Left hindlimb (tissue), 1 donor: ENCODE data around the gene RAB7A.
"Not testable (repeated sequence)": the region's sequence is repeated elsewhere in the genome, so short reads cannot be mapped to it uniquely, and the experiment has no call there.

Experiments
- DNase-seq: peaks from one replicate; pipeline ENCODE4 v3.0.0-alpha.2; 2018

Gene RAB7A

DNA sequence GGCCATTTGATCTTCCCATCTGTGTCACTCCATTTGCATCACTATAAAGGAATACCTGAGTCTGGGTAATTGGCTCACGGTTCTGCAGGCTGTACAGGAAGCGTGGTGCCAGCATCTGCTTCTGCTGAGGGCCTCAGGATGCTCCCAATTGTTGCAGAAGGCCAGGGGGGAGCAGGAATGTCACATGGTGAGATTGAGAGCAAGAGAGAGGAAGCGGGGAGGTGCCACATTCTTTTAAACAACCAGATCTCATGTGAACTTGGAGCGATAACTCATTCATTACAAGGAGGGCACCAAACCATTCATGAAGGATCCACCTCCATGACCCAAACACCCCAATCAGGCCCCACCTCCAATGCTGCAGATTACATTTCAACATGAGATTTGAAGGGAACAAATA is 13.1 kb upstream of the RAB7A start:
- no peak for DNase-seq

DNA sequence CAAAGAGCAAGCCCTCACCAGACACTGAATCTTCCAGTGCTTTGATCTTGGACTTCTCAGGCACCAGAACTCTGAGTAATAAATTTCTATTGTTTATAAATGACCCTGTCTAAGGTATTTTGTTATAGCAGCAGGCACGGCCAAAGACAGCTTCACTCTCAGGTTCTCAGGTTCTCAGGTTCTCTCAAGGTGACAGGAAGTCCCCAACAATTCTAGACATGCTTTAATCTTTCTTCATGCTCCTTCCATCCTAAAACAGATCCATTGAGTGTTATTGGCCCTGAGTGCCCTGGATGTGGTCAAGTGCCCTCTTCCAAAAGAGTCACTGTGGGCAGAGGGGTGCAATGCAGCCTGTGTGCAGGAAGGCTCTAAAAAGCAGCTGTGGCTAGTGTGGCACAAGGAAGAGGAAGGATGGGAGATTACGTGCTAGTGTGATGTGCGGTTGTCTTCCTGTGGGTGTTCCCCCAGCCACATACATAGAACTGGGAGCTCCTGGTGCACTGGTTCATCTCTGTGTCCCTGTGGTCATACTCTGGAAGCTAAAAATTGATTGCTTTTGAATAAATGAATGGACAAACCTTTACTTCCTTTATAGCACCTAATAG is 11.0 kb upstream of the RAB7A start:
- DNase-seq = no peak

DNA sequence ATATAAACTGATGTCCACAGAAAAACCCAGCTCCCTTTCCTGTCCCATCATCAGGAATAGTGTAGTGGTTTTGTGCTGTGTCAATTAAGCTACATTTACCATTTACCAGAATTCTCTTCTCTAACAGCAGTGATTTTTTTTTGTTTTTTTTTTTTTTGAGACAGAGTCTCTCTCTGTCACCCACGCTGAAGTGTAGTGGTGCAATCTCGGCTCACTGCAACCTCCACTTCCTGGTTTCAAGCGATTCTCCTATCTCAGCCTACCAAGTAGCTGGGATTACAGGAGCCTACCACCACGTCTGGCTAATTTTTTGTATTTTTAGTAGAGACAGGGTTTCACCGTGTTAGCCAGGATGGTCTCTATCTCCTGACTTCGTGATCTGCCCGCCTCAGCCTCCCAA is 7.1 kb upstream of the RAB7A start:
- not testable (repeated sequence) for DNase-seq

DNA sequence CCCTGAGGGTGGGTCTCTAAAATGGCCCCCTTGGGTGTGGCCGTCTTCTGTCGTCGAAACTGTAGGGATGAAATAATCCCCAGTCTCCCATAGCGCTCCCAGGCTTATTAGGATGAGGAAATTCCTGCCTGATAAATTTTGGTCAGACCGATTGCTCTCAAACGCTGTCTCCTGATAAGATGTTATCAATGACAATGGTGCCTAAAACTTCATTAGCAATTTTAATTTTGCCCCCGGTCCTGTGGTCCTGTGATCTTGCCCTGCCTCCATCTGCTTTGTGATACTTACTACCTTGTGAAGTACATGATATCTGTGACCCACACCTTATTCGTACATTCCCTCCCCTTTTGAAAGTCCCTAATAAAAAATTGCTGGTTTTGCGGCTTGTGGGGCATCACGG is 5.1 kb upstream of the RAB7A start:
- no peak for DNase-seq

DNA sequence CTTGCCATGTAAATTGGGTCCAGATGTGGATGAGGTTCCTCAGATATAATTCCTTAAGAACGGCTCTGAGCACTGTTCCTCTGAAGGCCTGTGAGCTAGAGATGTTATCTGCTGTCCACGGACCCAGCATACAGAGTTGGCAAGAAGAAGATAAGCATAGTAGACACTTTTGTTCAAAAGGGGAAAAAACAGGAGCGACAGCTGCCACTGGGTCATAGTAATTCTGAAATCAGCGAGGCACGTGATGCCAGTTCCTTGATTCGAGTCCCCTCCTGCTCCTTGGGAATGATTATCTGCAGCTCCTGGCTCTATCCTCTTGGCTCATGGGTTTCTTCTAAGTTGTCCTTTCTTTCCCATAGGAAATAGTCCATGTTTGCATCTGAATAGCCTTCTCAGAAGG is 2.5 kb upstream of the RAB7A start:
- no peak for DNase-seq

DNA sequence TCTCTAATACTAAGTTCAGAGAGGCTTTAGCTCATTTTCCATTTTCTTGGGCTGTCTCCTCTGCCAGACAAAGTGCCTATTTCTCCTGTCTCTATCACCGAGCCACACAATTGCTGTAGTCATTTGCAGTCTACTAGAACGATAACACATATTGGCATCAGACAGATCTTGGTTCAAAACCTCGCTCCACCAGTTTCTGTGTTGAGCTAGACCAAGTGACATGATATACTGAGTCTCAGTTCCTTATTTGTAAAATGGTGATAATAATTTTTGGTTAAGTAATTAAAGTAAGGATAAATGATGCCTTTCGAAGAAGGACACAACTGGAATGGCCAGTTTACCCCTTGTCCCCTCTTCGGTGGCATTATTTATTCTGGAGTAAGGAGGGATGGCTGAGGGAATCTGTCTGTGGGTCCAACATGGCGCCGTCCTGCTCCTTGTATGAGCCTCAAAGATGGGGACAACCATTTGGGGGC is 398 bp upstream of the RAB7A start:
- DNase-seq = no peak

DNA sequence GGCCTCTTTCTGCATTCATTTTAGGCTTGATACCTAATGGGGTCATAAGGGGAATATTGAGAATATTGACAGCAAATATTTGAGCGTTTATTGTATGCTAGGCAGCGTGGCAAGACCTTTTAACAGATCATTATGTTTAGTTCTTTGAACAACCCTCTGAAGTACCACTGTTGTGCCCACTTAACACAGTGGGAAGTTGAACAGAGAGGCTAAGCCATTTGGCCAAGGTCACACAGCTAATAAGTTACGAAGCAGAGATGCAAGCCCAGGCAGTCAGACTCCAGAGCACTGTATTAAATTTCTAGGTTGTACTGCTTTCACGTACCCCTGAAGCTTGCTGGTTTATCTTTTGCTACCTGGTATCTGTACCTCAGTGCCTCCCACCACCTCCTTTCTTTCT is 1.1 kb downstream of the RAB7A start:
- DNase-seq = no peak

DNA sequence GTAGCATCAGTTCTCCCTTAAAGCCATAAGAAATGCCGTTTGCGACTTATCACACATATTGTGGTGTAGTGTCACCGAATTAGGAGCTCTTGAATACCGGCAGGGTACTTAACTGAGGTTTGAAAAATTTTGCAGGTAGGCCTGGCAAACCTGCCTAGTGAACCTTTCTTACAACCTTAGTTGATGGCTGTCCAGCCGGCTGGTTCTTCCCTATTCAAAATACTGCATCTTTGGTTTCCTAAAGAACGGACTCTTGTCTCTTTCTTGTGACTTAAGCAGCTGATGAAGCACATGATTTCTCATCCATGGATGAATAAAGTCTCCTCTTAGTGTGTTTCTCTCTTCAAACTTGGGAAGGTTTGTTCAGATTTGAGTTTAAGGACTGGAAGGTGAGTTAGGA is 1.5 kb downstream of the RAB7A start:
- no peak for DNase-seq

DNA sequence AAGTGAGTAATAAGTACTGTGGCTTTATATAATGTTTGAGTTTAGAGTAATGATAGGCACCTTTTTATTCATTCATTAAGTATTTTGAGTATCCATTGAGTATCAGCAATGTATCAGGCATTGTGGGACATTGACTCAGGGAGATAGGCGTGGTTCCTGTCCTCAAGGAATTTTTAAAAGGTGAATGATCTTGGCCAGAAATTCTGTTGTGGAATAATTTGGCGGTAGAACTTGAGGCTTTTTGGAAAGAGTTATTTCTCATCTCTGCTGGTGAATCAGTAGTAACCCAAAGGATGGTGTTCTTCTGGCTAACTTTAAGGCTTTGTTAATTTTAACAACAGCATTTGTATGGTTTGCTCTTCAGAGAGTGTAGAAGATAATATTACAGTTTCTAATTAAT is 2.0 kb downstream of the RAB7A start:
- DNase-seq = no peak

DNA sequence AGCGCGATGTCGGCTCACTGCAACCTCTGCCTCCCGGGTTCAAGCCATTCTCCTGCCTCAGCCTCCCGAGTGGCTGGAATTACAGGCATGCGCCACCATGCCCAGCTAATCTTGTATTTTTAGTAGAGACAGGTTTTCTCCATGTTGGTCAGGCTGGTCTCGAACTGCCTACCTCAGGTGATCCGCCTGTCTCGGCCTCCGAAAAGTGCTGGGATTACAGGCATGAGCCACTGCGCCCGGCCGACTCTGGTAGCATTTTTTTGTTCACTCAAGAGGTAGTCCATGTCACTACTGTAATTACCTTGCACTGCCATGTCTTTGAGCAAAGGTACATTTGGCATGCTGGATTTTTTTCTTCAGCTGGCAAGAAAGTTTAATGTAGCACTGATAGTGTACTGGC is 2.5 kb downstream of the RAB7A start:
- not testable (repeated sequence) for DNase-seq

DNA sequence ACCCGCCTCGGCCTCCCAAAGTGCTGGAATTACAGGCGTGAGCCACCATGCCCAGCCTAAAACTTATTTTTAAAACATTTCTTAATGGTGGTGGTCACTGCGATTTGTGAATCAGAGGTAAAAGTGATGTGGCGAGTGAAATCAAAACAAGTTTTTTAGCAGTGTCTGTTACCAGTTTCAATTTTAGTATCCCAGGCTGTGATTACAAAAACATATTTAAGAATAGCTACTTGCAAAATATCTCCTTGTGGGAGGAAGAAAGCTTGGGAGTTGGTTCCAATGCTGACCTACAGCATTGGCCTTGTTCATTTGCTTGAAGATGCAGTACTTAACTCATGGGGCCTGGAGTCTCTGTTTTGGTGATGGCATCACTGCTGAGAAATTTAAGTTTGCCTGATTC is 4.5 kb downstream of the RAB7A start:
- no peak for DNase-seq

DNA sequence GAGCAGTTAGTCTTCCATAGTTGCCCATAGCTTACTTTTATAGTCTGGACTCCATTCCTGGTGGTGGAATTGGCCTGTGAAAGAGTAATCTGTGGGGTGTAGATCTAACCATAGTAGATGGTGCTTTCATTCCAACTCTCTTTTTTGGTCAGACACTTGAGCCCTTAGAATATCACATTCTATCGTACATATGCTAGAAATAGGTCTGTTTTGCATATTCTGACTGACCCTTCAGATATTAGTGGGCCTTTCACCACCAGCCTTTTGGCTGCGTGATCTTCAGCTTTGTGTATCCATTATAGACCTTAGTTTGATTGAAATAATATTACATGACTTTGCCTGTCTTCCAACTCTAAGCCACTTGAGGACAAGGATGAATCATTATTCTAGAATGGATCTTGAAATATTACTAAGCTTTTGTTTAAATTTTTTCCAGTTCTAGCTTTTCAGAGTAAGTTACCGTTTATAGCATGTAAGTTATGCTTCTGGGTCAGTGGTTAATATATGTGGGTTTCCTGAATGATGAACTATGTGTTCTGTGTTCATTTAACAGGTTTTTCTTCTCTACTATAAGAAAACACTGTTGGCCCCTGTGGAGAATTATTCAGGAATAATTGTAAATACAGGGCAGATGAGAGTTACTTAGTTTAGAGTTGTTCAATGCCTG is 8.7 kb downstream of the RAB7A start:
- DNase-seq = no peak

DNA sequence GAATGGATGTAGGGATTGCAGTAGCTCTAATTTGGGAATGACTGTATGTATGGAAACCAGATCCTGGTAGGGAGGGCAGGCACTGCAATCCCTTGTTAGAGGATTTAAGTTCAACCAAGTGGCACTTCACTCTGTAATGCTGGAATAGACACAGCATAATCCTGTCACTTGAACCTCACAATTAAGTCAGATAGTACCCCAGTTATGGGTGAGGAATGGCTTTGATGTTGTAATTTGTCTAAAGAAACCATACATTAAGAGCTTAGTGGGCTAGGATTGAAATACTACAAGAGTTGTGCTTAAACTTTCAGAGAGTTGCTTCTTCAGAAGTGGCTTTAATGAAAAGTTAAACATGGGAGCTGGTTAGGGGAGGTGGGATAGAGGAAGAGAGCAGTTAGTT is 9.3 kb downstream of the RAB7A start:
- DNase-seq = no peak

DNA sequence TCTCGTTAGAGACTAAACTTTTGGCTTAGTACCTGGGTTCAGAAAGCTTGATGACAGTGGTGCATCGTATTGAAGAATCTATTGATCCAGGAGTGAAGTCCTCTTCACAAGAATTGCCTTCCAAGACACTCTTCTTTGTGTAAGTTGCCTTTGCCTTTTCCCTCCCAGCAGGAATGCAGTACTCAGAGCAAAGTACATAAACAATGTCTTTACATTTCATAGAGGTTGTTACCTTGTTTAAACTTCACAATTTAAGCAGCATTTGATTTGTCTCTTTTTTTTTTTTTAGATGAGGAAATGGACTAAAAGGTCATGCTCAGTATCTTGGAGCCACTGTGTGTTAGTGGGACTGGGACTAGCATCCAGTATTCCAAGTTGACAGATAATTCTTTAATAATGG is 9.9 kb downstream of the RAB7A start:
- no peak for DNase-seq

DNA sequence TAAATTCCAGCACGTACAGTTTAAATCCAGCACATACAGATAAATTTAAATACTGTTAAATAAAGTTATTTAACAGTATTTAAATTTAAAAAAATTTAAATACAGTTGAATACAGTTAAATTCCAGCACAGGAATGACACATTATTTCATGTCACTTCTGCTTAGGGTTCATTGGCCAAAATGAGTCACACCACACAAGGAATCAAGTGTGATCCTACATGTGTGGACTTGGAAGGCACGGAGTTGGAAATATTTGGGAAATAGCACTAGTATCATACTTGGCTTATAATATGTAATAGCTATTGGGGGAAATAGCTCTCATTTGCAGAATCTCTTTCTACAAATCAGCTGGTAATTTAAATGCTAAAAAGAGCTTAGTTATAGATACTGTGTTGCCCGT is 10.6 kb downstream of the RAB7A start:
- no peak for DNase-seq

DNA sequence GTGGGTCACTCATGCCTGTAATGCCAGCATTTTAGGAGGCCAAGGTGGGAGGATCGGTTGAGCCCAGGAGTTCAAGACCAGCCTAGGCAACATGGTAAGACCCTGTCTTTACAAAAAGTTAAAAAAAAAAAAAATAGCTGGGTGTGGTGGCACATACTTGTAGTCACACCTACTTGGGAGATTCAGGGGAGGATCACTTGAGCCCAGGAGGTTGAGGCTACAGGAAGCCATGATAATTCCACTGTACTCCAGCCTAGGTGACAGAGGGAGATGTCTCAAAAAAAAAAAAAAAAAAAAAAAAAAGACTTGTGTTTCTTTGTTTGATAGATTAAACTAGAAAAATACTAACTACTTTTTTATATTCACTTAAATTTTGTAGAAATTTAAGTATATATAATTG is 14.6 kb downstream of the RAB7A start:
- no peak for DNase-seq

DNA sequence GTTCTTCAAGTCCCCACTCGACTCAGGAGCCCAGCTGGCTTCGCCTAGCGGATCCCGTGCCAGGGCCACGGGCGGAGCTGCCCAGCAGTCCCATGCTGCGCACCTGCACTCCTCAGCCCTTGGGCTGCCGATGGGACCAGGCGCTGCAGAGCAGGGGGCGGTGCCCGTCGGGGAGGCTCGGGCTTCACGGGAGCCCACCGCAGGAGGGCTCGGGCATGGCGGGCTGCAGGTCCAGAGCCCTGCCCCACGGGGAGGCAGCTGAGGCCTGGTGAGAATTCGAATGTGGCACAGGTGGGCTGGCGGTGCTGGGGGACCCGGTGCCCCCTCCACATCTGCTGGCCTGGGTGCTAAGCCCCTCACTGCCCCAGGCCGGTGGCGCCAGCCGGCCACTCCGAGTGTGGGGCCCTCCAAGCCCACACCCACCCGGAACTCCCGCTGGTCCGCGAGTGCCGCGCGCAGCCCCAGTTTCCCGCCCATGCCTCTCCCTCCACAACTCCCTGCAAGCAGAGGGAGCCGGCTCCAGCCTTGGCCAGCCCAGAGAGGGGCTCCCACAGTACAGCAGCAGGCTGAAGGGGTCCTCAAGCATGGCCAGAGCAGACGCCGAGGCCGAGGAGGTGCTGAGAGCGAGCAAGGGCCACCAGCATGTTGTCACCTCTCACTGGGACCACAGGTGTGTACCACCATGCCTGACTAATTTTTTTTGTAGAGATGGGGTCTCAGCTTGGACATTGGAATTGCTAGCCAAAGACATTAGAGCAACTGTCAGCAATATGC is 17.0 kb downstream of the RAB7A start:
- DNase-seq = no peak

DNA sequence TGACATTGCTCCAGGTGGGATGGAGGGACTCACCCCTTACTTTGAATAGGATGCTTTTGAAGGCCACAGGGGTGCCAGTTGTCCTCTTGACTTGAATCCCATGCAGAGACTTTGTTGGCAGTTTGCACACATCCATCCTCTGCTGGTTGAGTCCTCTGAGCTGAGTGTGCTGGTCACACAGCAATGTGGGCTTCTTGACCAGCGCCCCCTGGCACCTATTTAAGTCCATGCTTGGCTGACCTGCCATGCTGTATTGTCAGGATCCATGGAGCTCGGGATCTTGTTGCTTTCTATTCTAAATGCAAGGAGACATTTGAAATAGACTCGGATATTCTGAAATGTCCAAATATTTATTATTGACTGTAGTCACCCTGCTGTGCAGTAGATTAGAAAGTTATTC is 19.8 kb downstream of the RAB7A start:
- DNase-seq = no peak

DNA sequence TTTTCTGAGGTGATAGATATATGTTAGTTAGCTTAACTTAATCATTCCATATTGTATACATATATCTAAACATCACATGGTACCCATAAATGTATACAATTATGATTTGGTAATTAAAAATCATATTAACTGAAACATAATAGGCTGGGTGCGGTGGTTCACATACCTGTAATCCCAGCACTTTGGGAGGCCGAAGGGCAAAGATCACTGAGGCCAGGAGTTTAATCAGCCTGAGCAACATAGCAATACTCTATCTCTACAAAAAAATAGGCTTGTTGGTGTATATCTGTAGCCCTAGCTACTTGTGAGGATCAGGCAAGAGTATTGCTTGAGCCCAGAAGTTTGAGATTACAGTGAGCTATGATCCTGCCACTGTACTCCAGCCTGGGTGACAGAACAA is 20.9 kb downstream of the RAB7A start:
- no peak for DNase-seq

DNA sequence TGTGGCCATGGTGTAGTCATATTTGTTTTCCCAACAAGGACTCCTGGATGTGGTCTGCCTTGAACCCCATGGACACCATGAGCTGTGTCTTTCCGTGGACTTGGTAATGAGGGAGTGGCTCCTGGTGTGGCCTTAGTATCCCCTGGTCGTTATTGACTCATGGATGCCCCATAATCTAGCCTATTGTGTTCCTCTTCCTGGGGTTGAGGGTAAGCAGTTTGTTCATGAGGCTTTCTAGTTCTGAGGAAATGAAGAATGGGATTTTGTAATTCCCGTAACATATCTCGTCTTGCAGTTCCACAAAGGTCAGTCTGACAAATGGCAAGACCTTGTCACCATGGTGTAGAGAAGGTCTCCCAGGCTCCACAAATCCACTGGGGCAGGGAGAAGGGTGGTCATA is 22.6 kb downstream of the RAB7A start:
- no peak for DNase-seq

DNA sequence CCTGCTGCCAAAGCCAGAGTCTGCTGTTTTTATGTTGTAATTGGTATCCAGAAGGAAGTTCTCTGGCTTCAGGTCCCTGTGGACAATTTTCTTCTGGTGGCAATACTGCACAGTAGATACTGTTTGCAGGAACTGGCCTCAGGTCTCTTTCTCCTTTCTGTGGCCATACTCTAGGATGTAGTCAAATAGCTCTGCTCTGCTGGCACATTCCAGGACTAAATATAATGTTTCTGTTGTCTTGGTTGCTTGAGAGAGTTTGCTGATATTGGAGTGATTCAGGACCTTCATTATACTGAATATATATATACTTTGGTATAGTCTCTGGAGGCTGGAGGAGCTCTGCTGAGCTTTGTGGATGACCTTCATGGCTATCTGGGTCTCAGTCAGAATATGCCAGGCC is 23.1 kb downstream of the RAB7A start:
- no peak for DNase-seq

DNA sequence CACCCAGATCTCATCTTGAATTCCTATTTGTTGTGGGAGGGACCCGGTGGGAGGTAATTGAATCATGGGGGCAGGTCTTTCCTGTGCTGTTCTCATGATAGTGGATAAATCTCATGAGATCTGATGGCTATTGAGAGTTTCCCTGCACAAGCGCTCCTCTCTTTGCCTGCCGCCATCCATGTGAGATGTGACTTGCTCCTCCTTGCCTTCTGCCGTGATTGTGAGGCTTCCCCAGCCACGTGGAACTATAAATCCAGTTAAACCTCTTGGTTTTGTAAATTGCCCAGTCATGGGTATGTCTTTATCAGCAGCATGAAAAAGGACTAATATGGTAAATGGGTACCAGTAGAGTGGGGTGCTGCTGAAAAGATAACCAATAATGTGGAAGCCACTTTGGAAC is 23.6 kb downstream of the RAB7A start:
- DNase-seq = not testable (repeated sequence)

DNA sequence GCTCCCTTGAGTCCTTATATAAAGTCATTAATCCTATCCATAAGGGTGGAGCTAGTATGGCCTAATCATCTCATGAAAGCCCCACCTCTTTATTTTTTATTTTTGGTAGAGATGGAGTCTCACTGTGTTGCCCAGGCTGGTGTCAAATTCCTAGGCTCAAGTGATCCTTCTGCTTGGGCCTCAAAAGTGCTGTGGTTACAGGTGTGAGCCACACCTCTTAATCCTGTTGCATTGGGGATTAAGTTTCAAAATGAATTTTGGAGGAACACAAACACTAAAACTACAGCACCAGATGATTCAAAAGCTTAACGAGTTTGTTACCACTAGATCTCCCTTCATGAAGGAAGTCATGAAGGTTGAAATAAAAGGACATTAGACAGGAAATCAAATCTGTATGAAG is 27.7 kb downstream of the RAB7A start:
- no peak for DNase-seq

DNA sequence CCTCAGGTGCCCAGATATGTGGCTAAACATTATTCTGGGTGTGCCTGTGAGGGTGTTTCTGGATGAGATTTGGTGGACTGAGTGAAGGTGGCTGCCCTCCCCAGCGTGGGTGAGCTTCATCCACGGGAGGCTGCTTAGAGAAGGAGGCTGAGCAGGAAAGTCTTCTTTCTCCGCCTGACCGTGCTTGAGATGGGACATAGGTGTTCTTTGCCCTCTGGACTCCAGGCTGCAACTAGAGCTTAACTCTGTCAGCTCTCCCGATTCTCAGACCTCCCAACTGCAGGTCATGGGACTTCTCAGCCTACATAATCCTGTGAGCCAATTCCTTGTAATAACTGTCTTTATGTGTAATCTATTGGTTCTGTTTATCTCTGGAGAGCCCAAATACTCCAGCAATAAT is 34.1 kb downstream of the RAB7A start:
- DNase-seq = no peak
